Osteocyte (in vitro differentiated cells): ENCODE results near the gene SEMA4F. TPM values are rescaled to one million over a fixed set of nuclear protein-coding genes. Genes with fewer than 3 reads are reported as not detected.
A peak's percentile ranks its signal among the peaks of the same experiment; 100 is the strongest.

ENCODE experiments used
- DNase-seq: peaks from one replicate; pipeline ENCODE4 v3.0.0; 2021; ENCODE audit warnings: mixed read lengths; ENCODE audit not compliant: unreplicated experiment; ENCODE audit errors: extremely low spot score
- H3K27ac Mint-ChIP-seq: one replicate; pipeline ENCODE4 v1.8.0; 2021; ENCODE audit warnings: mild to moderate bottlenecking, mixed read lengths; ENCODE audit not compliant: unreplicated experiment
- H3K27me3 Mint-ChIP-seq: one replicate; pipeline ENCODE4 v1.8.0; 2021; ENCODE audit warnings: mixed read lengths; ENCODE audit not compliant: unreplicated experiment
- H3K36me3 Mint-ChIP-seq: one replicate; pipeline ENCODE4 v1.8.0; 2021; ENCODE audit warnings: mixed read lengths; ENCODE audit not compliant: unreplicated experiment
- H3K4me1 Mint-ChIP-seq: one replicate; pipeline ENCODE4 v1.8.0; 2021; ENCODE audit warnings: mixed read lengths; ENCODE audit not compliant: unreplicated experiment
- H3K4me3 Mint-ChIP-seq: one replicate; pipeline ENCODE4 v1.8.0; 2021; ENCODE audit warnings: mild to moderate bottlenecking, moderate library complexity, mixed read lengths; ENCODE audit not compliant: unreplicated experiment
- H3K9me3 Mint-ChIP-seq: one replicate; pipeline ENCODE4 v1.8.0; 2021; ENCODE audit warnings: mixed read lengths; ENCODE audit not compliant: unreplicated experiment
- total RNA-seq: library from RNA; stranded (reverse); gene quantifications from 2 replicates; pipeline ENCODE4 v1.2.1, GENCODE V29; 2021
- TF ChIP-seq, protein P1 (sequence below): fragments of 200-600 bp; sonication (generic); IDR thresholded peaks from 2 replicates; pipeline ENCODE4 v1.5.0; 2021; ENCODE audit warnings: antibody characterized with exemption, mild to moderate bottlenecking, moderate library complexity

SEMA4F gene
- total RNA-seq, 1 donor from 2014 or later = 14.2 TPM

- H3K4me3 Mint-ChIP-seq = peak overlapping the region; percentile 76
- no peak for DNase-seq
- peak overlapping the region; percentile 28 for H3K27ac Mint-ChIP-seq
- H3K9me3 Mint-ChIP-seq = no peaks in the 10 kb centered on the region
- peaks cover 7% of the 10 kb centered on the region for H3K4me1 Mint-ChIP-seq
- no peaks in the 10 kb centered on the region for H3K27me3 Mint-ChIP-seq
- no peaks in the 10 kb centered on the region for H3K36me3 Mint-ChIP-seq
- TF ChIP-seq, protein P1, sequence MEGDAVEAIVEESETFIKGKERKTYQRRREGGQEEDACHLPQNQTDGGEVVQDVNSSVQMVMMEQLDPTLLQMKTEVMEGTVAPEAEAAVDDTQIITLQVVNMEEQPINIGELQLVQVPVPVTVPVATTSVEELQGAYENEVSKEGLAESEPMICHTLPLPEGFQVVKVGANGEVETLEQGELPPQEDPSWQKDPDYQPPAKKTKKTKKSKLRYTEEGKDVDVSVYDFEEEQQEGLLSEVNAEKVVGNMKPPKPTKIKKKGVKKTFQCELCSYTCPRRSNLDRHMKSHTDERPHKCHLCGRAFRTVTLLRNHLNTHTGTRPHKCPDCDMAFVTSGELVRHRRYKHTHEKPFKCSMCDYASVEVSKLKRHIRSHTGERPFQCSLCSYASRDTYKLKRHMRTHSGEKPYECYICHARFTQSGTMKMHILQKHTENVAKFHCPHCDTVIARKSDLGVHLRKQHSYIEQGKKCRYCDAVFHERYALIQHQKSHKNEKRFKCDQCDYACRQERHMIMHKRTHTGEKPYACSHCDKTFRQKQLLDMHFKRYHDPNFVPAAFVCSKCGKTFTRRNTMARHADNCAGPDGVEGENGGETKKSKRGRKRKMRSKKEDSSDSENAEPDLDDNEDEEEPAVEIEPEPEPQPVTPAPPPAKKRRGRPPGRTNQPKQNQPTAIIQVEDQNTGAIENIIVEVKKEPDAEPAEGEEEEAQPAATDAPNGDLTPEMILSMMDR = no peak
Observed at GRCh38 chr2:74715880-74716279, 61.8 kb downstream of the SEMA4F start.

DNA sequence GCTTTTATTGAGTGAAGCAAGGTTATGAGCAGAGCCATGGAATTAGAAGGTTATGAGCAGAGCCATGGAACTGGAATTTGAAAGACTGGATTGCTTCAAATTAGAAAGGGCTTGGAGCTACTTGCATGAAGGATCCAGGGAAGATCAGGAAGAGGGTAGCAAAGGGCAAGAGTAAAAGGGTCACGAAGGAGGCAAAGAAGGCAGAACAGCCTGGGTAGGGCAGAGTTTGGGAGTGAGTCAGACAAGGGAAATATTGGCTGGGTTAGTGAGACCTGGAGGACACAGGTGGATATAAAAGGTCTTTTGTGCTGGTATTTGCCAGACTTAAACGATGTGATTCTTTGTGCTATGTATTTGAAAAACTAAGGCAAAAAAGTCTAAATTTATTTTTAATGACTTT lies 65.0 kb downstream of the SEMA4F start:
- TF ChIP-seq, protein P1 = no peak
- DNase-seq = no peak
- no peak overlapping the region for H3K4me3 Mint-ChIP-seq
- H3K36me3 Mint-ChIP-seq = no peaks in the 10 kb centered on the region
- H3K4me1 Mint-ChIP-seq = peaks cover 7% of the 10 kb centered on the region
- H3K27me3 Mint-ChIP-seq = no peaks in the 10 kb centered on the region
- H3K27ac Mint-ChIP-seq = no peak overlapping the region
- H3K9me3 Mint-ChIP-seq = no peaks in the 10 kb centered on the region

DNA sequence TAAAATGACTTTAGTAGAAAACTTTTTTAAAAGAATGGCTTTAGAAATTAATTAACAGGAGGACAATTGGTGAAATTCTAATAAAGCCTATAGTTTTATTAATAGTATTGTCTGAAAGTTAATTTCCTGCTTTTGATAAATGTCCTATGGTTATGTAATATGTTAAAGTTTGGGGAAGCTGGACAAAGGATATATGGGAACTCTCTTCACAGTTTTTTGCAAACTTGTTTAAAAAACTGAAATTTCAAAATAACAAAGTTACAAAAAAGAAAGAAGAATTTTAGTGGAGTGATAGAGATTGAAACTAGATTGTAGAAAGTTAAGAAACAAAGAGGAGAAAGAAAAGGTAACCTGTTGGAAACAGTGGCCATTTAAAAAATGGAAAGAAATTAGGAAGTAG lies 67.3 kb downstream of the SEMA4F start:
- Mint-ChIP-seq H3K4me1 (no peaks in the 10 kb centered on the region), H3K36me3 (no peaks in the 10 kb centered on the region), H3K27me3 (no peaks in the 10 kb centered on the region), H3K9me3 (no peaks in the 10 kb centered on the region), H3K4me3 (no peak overlapping the region), H3K27ac (no peak overlapping the region)
- TF ChIP-seq, protein P1 = no peak
- no peak for DNase-seq

DNA sequence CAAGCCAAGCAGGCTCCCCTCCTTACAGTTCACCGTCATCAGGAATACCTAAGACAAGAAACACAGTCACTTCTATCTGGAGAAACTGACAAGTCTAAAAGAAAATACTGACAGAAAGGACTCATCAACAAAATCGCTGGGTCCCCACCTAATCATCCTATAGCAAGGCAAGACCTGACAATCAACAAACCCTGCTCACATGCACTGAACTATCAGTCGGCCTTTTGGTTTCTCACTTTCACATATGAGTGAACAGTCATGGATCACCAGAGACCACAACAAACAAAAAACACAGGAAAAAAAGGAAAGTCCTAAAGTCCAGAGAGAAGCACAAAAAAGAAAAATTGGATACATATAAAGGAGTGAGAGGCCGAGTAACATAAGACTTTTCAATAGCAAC lies 70.4 kb downstream of the SEMA4F start:
- TF ChIP-seq, protein P1 = no peak
- Mint-ChIP-seq H3K27ac (no peak overlapping the region), H3K27me3 (no peaks in the 10 kb centered on the region), H3K9me3 (peaks cover 4% of the 10 kb centered on the region), H3K4me3 (no peak overlapping the region), H3K4me1 (no peaks in the 10 kb centered on the region), H3K36me3 (no peaks in the 10 kb centered on the region)
- DNase-seq = no peak

- Mint-ChIP-seq H3K4me3 (no peak overlapping the region), H3K27me3 (no peaks in the 10 kb centered on the region), H3K36me3 (no peaks in the 10 kb centered on the region), H3K27ac (no peak overlapping the region), H3K4me1 (no peaks in the 10 kb centered on the region), H3K9me3 (peaks cover 4% of the 10 kb centered on the region)
- TF ChIP-seq, protein P1 = no peak
- DNase-seq = no peak
Observed at GRCh38 chr2:74725287-74725686, 71.2 kb downstream of the SEMA4F start.
